Thymus (tissue), 11 donors: Measurements from ENCODE around the gene RXFP2. TPM values are rescaled to one million over a fixed set of nuclear protein-coding genes. Genes with fewer than 3 reads are reported as not detected.

Experiments
- DNase-seq, 9 donors: peaks; one replicate each; pipeline ENCODE4 v3.0.0-alpha.2; 2013; ENCODE audit warnings: low spot score in 9 of 9, low read depth in 6 of 9, missing footprints in 1 of 9
- H3K27ac ChIP-seq, 2 donors: one replicate each; pipeline ENCODE4 v1.5.1; 2013; ENCODE audit warnings: control low read depth in 1 of 2, low read depth in 1 of 2, low read length in 1 of 2, mild to moderate bottlenecking in 1 of 2, moderate library complexity in 1 of 2
- H3K27me3 ChIP-seq, 2 donors: one replicate each; pipeline ENCODE4 v1.5.1; 2013; ENCODE audit warnings: low read length in 1 of 2; ENCODE audit not compliant: control insufficient read depth in 2 of 2, insufficient read depth in 1 of 2
- H3K36me3 ChIP-seq, 2 donors: one replicate each; pipeline ENCODE4 v1.5.1; 2013; ENCODE audit warnings: low read length in 1 of 2, mild to moderate bottlenecking in 1 of 2, moderate library complexity in 1 of 2; ENCODE audit not compliant: control insufficient read depth in 2 of 2, insufficient read depth in 2 of 2
- H3K4me1 ChIP-seq, 2 donors: one replicate each; pipeline ENCODE4 v1.5.1; 2013; ENCODE audit warnings: low read length in 2 of 2; ENCODE audit not compliant: control insufficient read depth in 2 of 2, insufficient read depth in 2 of 2
- H3K4me3 ChIP-seq, 2 donors: one replicate each; pipeline ENCODE4 v1.5.1; 2013; ENCODE audit warnings: low read length in 2 of 2, control low read depth in 1 of 2, mild to moderate bottlenecking in 1 of 2
- H3K9me3 ChIP-seq, 2 donors: one replicate each; pipeline ENCODE4 v1.5.1; 2013; ENCODE audit warnings: low read length in 1 of 2, mild to moderate bottlenecking in 1 of 2; ENCODE audit not compliant: control insufficient read depth in 2 of 2, insufficient read depth in 1 of 2
- WGBS: extraction: QIAGEN DNeasy Blood & Tissue Kit; methylation state at CpG from one replicate; pipeline ENCODE4 v1.1.7; 2013; 5-methylcytosine and 5-hydroxymethylcytosine counted together
- polyA plus RNA-seq: library from polyadenylated mRNA; stranded (reverse); fragments of 200-250 nt; gene quantifications from one replicate; pipeline ENCODE4 v1.2.3, GENCODE V29; 2013
- total RNA-seq: library from RNA; stranded (reverse); fragments of 120-200 nt; gene quantifications from one replicate; pipeline ENCODE4 v1.2.4, GENCODE V29; 2013
- donor health status: healthy.

Gene RXFP2
- total and polyA plus RNA-seq, 2 donors: not detected

DNA sequence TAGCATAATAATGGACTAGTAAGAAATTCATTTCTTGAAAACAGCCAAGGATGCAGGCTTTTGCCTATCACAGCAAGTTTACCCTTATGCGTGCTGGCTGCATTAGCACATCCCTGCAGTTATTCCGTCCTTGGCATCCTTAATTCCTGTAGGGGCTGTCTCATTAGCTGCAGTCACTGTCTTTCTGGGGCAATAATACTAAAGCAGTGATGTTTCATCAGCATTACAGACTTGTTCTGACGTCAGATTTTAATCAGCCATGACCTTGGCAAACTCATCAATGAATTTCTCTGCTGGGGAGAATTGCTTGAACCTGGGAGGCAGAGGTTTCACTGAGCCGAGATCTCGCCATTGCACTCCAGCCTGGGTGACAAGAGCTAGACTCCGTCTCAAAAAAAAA is 103.7 kb downstream of the RXFP2 start:
- 92% methylated on average over 6 of the region's 6 CpGs for WGBS
- no peak for DNase-seq
- H3K4me3 ChIP-seq: no peak overlapping the region

DNA sequence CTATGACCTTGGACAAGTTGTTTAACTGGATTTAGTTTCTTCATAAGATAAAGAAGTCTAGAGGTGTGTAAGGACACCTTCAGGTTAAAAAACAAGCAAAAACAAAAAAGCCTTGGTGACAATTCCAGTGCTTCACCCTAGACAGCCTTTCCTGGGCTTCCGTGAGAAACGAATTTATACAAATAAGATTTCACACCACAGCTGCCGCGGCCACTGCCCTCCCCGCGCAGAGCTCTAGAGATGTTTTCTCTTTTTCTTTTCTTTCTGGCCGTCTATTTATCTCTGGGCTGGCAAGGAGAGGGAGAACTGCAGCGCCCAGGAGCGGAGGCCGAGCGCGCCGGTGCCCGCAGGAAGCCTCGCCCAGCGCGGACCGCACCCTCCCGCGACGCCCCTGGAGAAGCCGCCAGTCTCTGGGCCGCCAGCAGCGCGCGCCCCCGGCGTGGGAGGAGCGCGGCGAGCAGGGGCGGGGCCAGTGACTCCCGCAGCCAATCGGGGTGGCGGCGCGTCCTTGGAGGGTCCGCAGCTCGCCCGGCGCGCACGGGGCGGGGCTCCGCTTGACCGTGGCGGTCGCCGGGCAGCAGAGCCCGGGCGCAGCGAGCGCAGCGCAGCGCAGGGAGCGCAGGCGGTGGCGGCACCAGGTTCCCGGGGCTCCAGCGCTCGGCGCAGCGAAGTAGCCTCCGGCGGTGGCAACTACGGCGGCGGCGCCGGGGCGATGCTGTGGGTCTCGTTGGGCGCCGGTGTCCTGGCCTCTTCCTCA is 107.0 kb downstream of the RXFP2 start:
- under 1% methylated on average over 74 of the region's 74 CpGs for WGBS
- H3K4me3 ChIP-seq: peak overlapping the region; percentile 46 to 67
- peaks cover 24 to 43% of the 10 kb centered on the region in 2 donors for H3K27me3 ChIP-seq
- no peaks in the 10 kb centered on the region for H3K36me3 ChIP-seq
- H3K9me3 ChIP-seq: no peaks in the 10 kb centered on the region
- H3K27ac ChIP-seq: peak overlapping the region in 1 of 2 donors; percentile 31
- DNase-seq: peak in 8 of 9 donors; percentile 33 to 85 (median 70)
- H3K4me1 ChIP-seq: peaks cover 2 to 4% of the 10 kb centered on the region in 2 donors

More for the DNA sequence above, 103.7 kb downstream of the RXFP2 start:
- Histone ChIP-seq H3K4me1 (peaks cover 2 to 4% of the 10 kb centered on the region in 2 donors), H3K27ac (no peak overlapping the region), H3K36me3 (no peaks in the 10 kb centered on the region), H3K9me3 (no peaks in the 10 kb centered on the region), H3K27me3 (peaks cover 24 to 36% of the 10 kb centered on the region in 2 donors)

DNA sequence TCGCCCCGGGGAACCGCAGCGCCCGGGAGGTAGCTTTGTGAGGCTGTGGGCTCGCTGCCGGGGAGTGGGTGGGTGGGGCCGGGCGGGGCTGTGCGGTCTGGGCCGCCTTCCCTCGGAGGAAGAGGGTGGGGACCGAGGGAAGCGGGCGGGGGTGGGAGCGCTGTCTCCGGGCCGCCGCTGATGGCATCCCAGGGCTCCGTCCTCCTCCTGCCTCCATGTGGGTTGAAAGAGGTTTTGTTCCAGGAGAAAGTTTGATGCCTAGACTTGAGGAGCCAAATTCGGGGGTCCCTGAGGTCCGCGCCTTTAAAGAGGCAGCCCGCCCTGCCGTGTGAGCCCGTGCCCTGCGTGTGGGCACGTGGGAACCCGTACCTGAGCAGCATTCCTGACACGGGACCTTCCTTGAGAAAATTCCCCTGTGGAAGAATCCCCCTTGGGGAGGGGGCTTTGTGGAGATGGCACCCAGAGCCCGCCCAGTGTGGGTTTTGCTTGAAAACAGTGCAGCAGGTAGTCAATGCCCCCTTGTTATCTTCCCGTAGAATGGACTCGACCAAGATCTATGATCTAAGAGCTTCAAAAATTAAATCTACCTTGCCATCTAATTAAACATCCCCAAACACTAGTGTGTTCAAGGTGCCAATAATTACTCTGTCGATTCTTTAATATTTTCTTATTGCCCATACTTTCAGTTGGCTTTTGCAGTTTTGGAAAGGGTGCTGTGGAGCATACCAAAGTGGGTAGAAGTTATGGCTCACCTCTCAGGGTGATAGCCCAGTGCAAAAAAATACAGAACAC is 107.8 kb downstream of the RXFP2 start:
- peak in 2 of 9 donors; percentile 2 to 7 for DNase-seq
- 8% methylated on average over 34 of the region's 34 CpGs for WGBS
- Histone ChIP-seq H3K27ac (no peak overlapping the region), H3K4me3 (peak overlapping the region; percentile 46 to 67), H3K27me3 (peaks cover 24 to 43% of the 10 kb centered on the region in 2 donors), H3K36me3 (no peaks in the 10 kb centered on the region), H3K9me3 (no peaks in the 10 kb centered on the region), H3K4me1 (peaks cover 2 to 4% of the 10 kb centered on the region in 2 donors)

DNA sequence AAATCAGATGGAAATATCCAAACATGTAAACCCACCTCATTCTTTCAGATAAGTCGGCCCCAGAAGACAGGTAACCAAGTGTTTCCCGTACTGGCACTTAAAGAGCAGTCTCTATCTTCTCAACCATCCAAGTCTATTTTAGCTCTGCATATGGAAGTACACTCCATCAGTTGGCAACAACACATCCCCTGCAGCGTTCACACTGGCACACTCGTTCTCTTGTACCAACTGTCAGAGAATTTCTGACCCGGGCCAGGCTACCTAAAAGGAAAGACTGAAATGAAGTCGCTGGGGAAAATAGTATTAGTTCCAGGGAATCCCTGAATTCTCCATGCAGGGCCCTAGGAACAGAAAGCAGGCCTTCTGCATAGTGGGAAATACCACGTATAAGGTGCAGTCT is 109.3 kb downstream of the RXFP2 start:
- Histone ChIP-seq H3K27ac (no peak overlapping the region), H3K4me3 (no peak overlapping the region), H3K9me3 (no peaks in the 10 kb centered on the region), H3K27me3 (peaks cover 24 to 38% of the 10 kb centered on the region in 2 donors), H3K4me1 (peaks cover 2 to 4% of the 10 kb centered on the region in 2 donors), H3K36me3 (no peaks in the 10 kb centered on the region)
- WGBS: 97% methylated on average over 7 of the region's 7 CpGs
- no peak for DNase-seq

DNA sequence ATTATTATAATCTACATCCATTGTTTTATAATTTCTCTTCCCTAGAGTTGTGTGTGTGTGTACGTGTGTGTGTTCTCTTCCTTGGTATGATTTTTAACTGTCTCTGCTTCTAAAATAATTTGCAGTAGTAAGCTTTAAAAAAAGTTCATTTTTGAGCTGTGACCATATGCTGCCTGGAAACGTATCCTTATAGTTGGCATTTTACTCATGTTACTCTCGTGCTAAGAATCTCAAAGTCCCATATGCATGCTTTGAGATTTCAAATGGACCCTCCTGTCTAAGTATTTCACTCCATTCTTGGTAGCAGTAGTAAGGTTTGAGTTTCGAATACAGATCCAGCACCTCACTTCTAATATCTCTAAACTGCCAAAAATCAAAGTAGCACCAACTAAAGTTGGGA is 109.9 kb downstream of the RXFP2 start:
- H3K4me3 ChIP-seq: no peak overlapping the region
- H3K36me3 ChIP-seq: no peaks in the 10 kb centered on the region
- 94% methylated on average over 4 of the region's 4 CpGs for WGBS
- H3K9me3 ChIP-seq: no peaks in the 10 kb centered on the region
- H3K27ac ChIP-seq: no peak overlapping the region
- peaks cover 20 to 34% of the 10 kb centered on the region in 2 donors for H3K27me3 ChIP-seq
- peaks cover 2 to 4% of the 10 kb centered on the region in 2 donors for H3K4me1 ChIP-seq
- no peak for DNase-seq

DNA sequence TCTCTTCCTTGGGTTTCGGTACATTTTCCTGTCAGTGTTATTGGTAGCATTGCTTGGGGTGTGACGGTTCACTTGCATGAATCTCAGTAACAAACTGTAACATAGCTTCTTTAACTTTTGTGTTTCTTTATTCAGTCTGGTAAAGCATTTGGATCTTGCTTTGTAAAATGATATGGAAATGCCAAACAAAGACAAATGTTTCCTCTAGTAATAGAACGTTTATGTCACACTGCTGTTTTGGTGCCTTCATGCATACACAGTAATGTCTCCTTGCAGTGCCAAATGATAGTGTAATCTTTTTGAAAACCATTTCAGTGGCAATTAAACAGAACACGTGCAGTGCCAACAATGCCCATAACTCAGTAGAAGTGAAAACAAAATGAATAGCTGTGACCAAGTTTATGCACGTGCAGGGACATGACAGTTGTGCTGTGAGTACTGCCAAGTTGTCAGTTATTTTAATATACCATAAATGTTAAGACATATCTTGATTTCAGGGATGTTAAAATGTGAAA is 110.8 kb downstream of the RXFP2 start:
- no peak for DNase-seq
- 92% methylated on average over 5 of the region's 5 CpGs for WGBS
- peaks cover 2 to 4% of the 10 kb centered on the region in 2 donors for H3K4me1 ChIP-seq
- no peak overlapping the region for H3K27ac ChIP-seq
- peaks cover 18 to 29% of the 10 kb centered on the region in 2 donors for H3K27me3 ChIP-seq
- no peaks in the 10 kb centered on the region for H3K36me3 ChIP-seq
- H3K4me3 ChIP-seq: no peak overlapping the region
- no peaks in the 10 kb centered on the region for H3K9me3 ChIP-seq

DNA sequence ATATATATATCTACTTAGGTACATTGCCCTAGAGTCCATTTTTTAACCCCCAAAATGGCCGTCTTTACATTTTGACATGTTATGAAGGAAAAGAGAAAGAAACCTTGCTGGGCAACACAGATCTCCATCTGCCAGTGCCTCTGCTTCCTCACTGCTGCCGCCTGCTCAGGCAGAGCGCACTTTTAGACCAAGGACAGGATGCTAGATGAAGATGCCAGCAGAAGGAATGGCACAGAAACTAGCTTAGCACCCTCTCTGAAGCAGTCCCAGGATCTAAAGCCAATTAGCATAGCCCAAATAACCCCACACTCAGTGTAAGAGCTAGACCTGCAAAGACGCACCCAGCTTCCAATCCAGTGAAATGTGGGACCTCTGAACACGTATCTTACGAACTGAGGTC is 111.9 kb downstream of the RXFP2 start:
- no peak for DNase-seq
- Histone ChIP-seq H3K27me3 (peaks cover 14 to 19% of the 10 kb centered on the region in 2 donors), H3K36me3 (no peaks in the 10 kb centered on the region), H3K27ac (no peak overlapping the region), H3K4me1 (peaks cover 2 to 4% of the 10 kb centered on the region in 2 donors), H3K9me3 (no peaks in the 10 kb centered on the region), H3K4me3 (no peak overlapping the region)
- 97% methylated on average over 6 of the region's 6 CpGs for WGBS
